NCI-H2196 treated with DMSO at 0.1 percent for 48 hours (cell line): Measurements from ENCODE around the gene NUP88.

ENCODE experiments used
- DNase-seq: peaks from one replicate; lab custom pipeline; 2025; ENCODE audit not compliant: unreplicated experiment; lab: John Stamatoyannopoulos, UW

Gene NUP88

DNA sequence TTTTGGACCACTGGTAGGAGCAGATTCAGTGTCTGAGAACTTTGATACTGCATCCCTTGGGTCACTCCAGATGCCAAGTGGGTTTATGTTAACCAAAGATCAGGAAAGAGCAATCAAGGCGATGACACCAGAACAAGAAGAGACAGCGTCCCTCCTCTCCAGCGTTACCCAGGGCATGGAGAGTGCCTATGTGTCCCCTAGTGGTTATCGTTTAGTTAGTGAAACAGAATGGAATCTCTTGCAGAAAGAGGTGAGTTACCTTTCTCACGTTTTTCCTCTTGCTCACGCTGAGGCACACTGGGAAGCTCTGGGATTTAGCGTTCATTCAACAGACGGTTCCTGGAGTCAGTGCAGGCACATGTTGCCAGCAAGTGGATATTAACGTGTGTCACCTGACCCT lies 58.0 kb downstream of the NUP88 start:
- DNase-seq = no peak

DNA sequence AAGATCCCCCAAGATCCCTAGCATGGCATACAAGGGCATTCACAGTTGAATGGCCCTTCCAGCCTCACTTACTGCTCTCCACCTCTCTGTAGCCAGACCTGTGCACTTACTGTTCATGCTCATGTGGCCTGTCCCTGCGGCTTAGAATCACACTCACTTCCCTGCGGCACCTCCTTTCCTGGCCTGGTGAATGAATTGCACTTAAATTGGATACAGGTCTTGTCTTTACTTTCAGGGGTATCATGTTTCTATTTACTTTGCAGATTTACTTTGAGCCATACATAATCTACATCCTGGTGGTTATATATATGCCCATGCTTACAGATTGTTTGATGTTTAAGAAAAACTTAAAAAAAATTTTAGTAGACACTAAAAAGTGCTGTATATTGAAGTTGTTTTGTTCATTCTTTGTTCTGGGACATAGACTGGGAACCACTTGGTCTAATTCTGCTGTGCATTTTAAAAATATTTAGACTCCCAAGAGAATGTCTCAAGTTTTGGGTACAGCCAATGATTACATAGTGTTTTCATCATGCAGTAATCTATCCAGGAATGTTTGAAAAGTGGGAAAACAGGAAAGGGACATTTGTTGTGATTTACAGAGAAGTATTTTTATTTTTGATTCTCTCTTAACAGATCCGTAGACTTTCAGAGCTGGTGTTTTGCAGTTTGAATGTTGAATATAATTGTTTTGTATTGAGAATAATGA lies 63.9 kb downstream of the NUP88 start:
- DNase-seq = no peak

GRCh38 chr17:5354886-5355415 lies 64.5 kb downstream of the NUP88 start:
- DNase-seq = no peak

GRCh38 chr17:5354310-5354709 lies 65.2 kb downstream of the NUP88 start:
- no peak for DNase-seq

DNA sequence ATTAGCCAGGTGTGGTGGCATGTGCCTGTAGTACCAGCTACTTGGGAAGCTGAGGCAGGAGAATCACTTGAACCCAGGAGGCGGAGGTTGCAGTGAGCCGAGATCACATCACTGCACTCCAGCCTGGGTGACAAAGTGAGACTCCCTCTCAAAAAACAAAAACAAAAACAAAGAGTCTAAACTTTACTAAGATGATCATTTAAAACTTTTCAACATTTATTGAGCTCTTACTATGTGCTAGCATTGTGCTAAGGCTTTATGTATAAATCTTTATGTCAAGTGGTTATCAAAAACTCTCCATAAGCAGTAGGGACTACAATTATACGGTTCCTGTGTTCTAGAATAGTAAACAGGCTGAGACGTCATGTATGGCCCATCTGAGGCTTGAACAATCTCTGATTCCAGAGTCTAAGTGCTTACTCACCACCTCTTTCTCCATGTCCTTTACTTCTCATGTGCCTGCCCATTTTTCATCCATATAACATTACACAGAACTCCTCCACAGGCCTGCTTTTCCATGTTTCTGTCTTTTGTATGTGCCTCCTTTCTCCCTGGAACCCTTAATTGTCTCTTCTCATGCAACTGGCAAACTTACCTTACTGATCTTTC lies 66.7 kb downstream of the NUP88 start:
- DNase-seq = no peak

DNA sequence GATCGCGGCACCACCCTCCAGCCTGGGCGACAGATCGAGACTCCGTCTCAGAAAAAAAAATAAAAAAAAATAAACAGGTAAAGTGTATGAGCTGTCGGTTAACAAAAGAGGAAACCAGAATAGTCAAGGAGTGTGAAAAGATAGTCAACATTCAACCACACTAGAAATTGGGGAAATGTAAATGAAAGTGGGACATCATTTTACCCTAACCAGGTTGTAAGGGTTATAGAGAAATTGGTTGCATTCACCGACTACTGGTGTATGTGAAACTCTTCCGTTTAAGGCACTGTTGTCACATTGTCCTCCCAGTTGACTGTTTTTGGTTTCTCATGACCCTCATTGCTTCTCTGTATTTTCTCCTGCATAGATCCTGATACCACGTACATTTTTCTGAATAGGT lies 74.5 kb downstream of the NUP88 start:
- DNase-seq = no peak
